IPS-NIHi7 (cell line): ENCODE results near the gene SNX25.
A peak's percentile ranks its signal among the peaks of the same experiment; 100 is the strongest.

Experiments
- DNase-seq: peaks from one replicate; pipeline ENCODE4 v3.0.0; 2012; ENCODE audit warnings: mixed read lengths; ENCODE audit errors: extremely low spot score

SNX25 gene

DNA sequence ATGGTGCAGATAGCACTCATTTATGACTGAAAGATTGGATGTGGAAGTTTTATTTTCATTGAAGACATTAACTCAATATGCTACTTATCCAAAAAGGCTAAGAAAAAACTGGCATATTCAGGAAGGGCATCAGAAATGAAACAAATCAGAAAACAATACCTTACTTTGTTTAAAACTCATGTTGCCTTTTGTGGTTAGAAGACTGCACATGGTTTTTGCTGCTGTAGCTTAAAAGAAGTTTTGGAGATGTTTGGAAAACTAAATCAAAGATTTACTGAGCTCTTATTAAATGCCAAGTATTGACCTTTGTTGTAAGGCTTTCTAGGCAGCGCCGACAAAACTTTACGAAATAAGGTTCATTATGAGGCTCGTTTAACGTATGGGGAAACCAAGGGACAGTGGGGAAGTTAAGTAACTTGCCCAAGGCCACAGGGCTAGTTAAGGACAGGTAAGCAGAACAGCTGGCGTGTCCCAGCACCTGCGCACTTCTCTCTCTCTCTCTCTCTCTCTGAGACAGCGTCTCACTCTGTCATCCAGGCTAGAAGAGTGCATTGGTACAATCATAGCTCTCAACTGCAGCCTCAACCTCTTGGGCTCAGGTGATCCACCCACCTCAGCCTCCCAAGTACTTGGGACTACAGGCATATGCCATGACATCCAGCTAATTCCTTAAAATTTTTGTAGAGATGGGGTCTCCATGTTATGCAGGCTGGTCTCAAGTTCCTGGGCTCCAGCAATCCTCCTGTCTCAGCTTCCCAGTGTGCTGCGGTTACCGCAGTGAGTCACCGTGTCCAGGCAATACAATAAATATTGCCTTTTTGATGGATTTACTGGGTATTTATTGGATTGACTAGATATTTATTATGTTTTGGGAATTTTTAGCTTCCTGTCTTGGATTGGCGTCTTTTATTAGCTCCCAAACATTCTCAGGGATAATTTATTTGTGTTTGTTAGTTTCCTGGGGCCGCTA is 170.2 kb downstream of the SNX25 start:
- no peak for DNase-seq

DNA sequence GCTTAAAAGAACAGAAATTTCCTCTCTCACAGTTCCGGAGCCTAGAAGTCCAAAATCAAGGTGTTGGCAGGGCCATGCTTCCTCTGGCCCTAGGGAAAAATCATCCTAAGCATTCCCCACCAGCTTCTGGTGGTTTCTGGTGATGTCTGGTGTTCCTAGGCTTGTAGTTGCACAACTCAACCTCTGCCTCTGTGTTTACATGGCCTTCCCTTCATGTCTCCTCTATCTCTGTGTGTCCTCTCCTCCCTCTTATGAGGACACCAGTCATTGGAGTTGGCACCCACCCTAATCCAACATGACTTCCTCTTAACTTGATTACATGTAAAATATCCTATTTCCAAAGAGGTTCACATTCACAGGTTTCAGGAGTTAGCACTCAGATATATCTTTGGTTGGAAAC is 170.9 kb downstream of the SNX25 start:
- DNase-seq, result no peak

DNA sequence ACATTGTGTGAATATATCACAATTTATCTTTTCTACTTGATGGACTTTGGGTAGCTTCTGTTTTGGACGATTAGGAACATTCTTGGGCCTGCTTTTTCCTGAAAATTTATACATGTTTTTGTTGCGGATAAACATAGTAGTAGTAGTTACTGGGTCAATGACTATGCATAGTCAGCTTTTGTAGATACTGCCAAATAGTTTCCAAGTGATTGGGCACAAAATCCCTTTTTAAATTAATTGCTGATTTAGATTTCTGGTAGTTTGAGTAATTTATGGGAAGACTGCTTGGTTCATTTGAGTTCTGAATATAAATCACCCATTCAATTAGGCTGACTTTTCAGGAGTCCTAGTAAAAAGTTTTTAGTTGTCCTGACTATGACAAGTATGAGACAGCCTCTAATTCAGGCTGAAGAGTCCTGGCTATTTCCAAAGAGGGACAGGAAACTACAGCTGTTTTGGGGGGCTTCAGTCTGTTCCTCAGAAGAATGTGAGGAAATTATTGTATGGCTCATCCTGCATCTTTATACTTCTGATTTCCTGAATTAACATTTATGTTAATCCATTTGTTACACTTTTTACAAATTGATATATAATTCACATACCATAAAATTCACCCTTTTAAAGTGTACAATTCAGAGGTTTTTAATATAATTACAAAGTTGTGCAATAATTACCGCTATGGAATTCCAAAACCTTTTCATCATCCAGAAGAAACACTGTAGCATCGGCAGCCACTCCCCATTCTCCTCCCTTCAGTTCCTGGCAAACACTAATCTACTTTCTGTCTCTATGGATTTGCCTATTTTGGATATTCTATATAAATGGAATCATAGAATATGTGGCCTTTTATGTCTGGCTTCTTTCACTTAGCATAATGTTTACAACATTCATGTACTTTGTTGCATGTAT is 172.1 kb downstream of the SNX25 start:
- no peak for DNase-seq

DNA sequence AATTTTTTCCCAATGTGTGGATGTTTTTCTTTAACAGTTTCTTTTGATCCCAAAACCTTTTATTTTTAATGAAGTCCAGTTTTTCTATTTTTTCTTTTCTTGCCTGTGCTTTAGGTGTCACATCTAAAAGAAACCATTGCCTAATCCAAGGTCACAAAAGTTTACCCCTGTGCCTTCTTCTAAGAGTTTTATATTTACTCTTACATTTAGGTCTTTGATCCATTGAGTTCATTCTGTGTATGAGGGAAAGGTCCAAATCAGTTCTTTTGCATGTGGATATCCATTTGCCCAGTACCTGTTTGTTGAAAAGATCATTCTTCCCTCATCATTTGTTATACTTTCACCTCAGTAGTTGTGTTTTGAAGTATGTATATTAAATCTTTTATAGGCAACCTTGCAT is 173.4 kb downstream of the SNX25 start:
- DNase-seq, result no peak

DNA sequence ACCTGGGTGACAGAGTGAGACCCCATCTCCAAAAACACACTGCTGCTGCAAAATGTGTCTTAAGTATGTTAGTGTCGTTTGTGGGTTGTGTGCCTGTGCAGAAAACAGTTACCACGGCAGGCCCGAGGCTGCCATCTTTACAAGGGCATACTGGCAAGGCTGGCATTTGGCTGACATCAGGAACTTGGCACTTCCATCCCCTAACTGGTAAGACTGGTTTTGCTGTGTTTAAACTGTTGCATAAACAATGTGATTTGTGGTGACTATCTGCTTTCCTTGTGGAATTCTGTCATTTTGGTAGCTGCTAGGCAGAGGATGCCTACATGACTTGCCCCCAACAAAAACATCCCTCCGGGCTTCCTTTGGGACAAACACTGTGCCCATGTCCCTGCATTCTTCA is 174.1 kb downstream of the SNX25 start:
- no peak for DNase-seq

DNA sequence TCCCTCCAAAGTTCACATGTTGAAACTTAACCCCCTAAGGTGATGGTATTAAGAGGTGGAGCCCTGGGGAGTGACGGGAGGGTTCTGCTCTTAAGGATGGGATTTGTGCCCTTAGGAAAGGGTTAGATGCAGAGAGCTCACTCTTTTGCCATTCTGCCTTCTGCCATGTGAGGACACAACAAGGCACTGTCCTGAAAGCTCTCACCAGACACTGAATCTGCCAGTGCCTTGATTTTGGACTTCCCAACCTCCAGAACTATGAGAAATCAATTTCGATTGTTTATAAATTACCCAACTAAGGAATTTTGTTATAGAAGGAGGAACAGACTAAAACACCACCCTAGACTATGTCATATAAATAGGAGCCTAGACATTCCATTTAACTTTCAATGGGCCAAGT is 174.7 kb downstream of the SNX25 start:
- no peak for DNase-seq

DNA sequence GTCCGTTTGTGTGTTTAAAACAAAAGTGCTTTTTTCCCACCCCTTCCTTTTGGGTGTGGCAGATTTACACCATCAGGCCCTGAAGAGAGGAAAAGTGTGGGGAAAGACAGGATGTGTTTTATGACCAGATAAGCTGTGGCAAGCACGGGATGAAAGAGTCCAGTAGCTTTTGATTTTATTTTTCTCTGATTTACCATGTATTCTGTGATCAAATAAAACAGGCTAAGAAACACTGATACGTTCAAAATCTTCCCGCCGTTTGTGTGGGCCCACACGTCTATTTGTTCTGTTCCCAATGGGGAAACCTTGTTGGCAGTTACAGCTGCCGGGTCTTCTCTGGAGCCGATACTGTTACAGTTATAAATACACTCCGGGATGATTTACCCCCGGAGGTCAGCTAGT is 175.5 kb downstream of the SNX25 start:
- DNase-seq, result no peak

DNA sequence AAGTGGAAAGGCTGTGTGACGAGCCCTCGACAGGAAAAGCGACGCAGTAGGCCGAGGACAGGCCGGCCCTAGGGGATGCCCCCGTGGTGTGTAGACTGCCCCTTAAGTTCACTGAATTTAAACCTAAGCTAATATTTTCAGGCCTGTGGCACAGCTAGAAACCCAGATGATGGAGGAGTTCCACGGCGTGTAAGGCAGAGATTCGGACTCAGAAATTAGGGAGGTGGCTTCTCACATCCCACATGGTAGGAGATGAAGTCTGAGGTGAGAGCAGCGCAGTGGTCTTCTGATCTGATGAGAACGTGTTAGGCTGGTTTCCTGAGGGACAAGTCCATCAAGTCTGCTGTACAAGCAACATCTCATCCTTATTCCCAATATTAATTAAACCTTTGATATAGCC is 178.6 kb downstream of the SNX25 start:
- no peak for DNase-seq

DNA sequence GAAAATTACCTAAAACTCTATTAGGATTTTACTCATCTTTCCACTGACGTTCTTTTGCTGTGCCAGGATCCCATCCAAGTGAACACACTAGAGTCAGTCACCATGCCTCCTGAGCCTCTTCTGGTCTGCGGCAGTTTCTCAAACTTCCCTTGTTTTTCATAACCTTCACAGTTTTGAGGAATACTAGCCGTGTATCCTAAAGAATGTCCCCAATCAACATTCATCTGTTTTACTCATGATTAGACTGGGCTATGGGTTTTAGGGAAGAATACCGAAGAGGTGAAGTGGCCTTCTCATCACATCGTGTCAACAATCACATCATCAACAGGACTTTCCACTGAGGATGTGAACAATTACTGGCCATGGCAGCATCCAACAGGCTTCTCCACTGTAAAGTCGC is 181.5 kb downstream of the SNX25 start:
- DNase-seq, result no peak

DNA sequence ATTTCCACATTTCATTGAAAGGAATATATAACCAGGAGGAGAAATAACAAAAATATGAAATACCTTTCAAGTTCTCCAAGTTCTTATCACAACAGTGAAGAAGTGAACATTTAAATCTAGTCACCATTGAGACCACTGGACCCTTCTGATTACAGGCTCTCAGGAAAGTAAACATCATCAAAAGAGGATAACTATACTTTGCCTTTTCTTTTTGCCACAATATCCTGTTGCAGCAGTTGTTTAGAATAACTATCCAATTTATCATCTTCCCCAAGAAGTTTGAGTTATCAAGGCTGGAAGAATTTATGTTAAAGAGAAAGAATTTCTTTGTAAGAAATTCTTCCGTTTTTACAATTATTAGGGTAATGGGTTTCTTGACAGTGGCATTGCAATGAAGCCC is 182.8 kb downstream of the SNX25 start:
- DNase-seq, result no peak

DNA sequence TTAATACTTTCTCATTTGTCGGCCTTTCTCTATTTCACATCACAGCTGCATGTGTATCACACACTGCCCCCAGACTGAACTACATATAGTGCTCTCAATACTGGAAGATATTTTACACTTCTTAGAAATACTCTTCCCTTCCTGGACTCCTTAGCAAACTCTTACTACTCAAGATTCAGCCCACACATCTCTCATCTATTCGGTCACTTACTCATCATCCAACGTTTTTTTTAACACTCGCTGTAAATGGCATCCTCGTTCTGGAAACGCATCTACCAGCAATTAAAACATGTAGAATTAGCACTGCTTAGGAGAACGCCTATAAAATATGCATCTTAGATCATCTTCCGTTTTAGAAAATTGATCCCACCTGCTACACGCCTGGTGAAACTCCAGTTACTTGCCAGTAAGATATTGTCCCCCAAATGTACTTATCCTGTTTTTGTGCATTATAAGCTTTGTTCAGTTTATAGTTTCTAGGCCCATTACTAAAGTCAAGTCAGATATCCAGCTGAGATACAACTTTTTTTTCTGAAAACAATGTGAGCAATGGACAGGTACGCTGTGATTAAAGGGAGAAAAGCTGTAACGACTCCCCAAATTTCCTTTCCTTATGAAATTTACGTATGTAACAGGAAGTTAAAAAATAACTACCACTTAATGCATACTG is 185.3 kb downstream of the SNX25 start:
- DNase-seq, result no peak

DNA sequence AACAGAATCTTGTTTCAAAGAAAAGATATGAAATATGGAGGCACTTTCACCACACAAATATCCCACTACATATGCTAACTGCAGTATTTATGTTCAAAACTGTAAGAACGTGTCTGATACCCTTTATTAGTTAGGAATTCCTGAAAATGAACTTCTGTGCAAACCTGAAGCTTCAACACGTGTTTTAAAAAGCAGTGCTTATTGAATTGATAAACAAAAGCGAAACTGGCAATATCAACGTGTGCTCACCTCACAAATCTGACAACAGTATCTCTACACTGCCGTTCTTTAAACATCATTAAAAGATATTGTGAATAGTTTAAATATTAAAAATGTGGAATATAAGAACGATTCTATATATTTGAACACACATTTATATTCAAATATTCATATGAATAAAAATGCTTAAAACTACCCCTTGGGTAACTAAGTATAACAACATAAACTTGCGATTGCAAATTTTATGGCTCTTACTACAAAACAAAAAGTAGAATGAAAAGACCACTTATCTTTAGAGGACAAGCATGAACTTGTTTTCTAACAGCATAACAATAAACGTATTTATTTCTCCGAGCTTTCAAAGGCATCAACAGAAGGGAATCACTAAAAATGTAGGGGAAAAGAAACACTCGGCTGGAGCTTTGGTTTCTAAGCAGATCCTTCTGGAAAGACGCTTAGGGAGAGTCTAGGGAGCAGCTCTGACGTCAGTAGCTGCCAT is 186.0 kb downstream of the SNX25 start, which contains the start of gene LRP2BP:
Gene LRP2BP, minus strand, starts transcription at position 687 of the 718 bp plus-strand sequence. CDS start 17,738 bp downstream, outside the sequence.
- DNase-seq, result no peak

DNA sequence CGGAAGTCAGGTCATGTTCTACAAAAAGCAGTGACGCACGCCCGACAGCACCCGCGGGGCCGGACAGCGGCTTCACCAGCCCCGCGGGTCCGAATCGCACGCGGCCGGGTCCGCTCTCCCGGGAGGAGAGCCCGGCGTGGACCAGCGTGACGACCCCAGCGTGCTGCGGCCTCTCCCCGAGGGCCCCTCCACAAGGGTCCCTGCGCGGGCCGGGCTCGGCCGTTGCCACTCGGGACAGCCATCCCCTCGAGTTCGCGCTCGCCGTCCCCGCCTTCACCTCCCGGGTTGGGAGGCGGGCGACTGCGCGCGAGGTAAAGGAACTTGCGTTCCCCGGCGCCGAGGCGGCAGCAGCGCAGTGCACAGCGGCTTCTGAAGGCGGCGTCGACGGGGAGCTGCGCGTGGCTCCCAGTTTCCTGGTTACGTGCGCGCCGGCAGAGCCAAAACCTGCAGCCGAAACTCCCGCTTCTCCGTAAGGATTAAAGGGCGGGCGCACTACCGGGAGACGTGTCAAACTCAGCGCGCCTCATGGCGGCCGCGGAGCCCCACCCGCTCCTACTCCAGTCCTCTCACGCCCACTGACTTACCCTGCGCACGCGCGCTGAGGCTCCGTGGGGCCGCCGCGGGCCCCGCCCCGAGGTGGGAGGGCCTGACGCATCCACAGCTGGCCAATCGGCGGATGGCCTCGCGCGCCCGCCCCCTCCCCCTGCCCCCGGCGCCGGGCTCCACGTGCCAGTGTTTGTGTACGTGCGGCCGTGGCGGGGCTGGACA is 186.7 kb downstream of the SNX25 start:
- DNase-seq, result peak; percentile 98

DNA sequence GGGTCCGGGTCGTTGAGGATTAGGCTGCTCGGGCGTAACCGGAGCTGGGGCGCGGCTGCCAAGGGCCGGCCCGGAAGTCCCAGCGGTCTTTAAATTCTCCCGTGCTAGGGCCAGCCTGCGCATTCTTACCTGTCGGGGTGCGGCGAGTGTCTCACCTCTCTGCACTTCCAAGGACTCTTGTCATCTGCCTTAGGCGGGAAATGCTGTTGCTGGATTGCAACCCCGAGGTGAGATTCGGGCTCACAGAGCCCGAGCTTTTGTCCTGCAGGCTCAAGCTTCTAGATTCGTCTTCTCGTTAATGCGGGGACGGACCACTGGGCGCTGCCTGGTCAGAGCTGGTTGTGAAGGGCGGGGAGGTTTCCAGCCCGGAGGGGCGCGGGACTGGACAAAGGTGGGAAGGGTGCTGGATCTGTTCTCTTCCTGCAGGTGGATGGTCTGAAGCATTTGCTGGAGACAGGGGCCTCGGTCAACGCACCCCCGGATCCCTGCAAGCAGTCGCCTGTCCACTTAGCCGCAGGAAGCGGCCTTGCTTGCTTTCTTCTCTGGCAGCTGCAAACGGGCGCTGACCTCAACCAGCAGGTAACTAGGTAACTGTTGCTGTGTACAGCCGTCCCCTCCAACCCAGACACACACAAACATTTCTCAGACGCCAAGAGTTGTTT is 187.5 kb downstream of the SNX25 start, which contains the start of gene ANKRD37:
Gene ANKRD37, plus strand, starts transcription at position 118 of the 662 bp plus-strand sequence. Its CDS starts 83 bp downstream, at position 201.
- peak; percentile 50 for DNase-seq

DNA sequence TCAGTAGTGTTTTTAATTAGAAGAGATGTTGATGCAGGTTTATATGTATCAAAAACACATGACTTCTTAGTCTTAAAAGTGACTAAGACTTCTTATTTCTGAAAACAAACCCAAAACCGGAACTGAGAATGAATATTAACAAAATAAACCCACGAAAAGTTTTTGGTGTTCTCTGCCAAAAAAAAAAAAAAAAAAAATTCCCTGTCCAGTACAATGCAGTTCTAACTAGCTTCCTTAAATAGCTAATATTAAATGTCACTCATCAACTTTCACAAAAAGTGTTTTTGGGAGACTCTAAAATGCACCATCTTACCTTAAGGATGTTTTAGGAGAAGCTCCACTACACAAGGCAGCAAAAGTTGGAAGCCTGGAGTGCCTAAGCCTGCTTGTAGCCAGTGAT is 189.2 kb downstream of the SNX25 start:
- no peak for DNase-seq

DNA sequence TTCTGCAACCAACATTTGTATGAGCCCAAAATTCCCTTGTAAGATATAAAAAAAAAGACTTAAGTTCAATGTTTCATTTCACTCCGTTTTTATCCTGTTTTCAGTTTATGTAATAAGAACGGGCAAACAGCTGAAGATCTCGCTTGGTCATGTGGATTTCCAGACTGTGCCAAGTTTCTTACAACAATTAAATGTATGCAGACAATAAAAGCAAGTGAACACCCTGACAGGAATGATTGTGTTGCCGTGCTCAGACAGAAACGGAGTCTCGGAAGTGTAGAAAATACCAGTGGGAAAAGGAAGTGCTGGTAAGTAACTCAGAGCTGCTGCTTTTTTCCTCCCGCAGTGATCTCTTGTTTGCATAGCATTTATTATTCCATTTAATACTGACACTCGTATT is 190.1 kb downstream of the SNX25 start:
- no peak for DNase-seq

DNA sequence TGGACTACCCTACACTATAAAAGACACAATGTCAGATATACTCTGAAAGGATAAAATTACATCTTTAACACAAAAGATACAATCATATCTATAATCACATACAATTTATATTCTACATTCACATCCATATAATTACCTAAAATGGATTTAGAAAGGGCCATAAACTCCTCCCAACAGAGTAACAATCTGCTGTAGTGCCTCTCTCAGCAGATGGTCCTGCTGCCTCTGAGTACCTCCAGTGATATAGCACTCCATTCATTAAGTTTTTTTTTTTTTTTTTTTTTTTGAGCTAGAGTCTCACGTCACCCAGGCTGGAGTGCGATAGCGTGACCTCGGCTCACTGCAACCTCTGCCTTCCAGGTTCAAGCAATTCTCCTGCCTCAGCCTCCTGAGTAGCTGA is 194.6 kb downstream of the SNX25 start:
- DNase-seq, result no peak

DNA sequence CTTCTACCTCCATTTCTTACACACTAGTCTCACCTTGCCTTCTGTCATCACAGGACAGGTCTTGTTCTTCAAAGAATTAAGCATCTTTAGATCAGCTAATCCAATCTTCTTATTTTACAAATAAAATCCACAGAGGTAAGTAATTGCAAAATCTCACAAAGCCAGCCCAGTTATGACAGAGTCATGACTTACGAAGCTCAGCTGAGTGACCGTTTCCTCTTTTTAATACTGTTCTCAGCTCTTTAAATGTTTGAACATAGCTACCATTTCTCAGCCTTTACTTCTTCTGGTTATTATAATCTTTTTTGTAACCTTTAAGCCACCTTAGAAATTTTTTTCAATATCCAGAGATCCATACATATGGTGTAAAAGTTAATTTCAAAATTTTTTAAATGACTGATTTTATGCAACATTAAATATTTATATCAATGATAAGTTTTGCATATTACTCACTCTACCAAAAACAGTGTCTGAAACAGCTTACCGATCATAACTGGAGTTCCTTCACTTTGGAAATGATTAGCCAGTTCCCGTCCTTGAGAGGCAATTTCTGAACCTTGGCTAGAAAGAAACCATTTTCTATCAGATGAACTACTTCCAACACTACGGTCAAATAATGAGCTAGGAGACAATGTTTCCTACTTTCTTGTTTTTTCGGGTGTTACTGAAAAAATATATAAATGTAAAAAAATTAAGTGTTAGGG is 196.1 kb downstream of the SNX25 start:
- no peak for DNase-seq

DNA sequence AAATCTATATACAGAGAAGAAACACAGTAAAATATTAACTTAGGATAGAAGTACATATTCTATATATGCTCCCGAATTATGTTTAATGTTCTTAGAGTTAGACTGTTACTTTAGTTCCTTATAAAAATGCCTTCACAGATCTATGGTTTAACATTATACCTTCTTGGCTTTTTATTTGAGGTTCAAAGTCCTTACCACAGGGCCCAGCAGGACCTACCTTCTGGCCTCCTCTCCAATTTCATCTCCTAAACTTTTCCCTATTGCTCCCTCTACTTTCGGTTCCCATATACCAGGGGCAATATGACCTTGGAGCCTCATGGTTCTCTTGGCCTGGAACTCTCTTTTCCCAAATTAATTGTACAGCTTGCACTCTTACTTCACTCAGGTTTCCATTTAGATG is 199.0 kb downstream of the SNX25 start:
- no peak for DNase-seq
